Ecto neural progenitor cell (in vitro differentiated cells): ENCODE data around the gene MET.
"Not testable (repeated sequence)": the region's sequence is repeated elsewhere in the genome, so short reads cannot be mapped to it uniquely, and the experiment has no call there.

Source experiments
- DNase-seq: peaks from one replicate; pipeline ENCODE4 v3.0.0-alpha.2; 2018; ENCODE audit warnings: low spot score

The MET gene

GRCh38 chr7:116698930-116699721 lies 27.1 kb downstream of the MET start:
- DNase-seq, result no peak

GRCh38 chr7:116699722-116700120 lies 27.7 kb downstream of the MET start:
- DNase-seq, result no peak

- DNase-seq, result no peak
Observed at GRCh38 chr7:116702046-116702785, 30.2 kb downstream of the MET start.

- no peak for DNase-seq
Observed at GRCh38 chr7:116704650-116705228, 32.7 kb downstream of the MET start.

GRCh38 chr7:116705419-116705818 lies 33.4 kb downstream of the MET start:
- DNase-seq, result no peak

- no peak for DNase-seq
Observed at GRCh38 chr7:116706668-116707126, 34.7 kb downstream of the MET start.

GRCh38 chr7:116707289-116707688 lies 35.3 kb downstream of the MET start:
- no peak for DNase-seq

- DNase-seq, result no peak
Observed at GRCh38 chr7:116708248-116708647, 36.3 kb downstream of the MET start.

- no peak for DNase-seq
Observed at GRCh38 chr7:116708861-116709260, 36.9 kb downstream of the MET start.

GRCh38 chr7:116709336-116709735 lies 37.3 kb downstream of the MET start:
- DNase-seq, result no peak

GRCh38 chr7:116710764-116711452 lies 38.9 kb downstream of the MET start:
- no peak for DNase-seq

- DNase-seq, result no peak
Observed at GRCh38 chr7:116711790-116712189, 39.8 kb downstream of the MET start.

- no peak for DNase-seq
Observed at GRCh38 chr7:116713500-116713899, 41.5 kb downstream of the MET start.

- no peak for DNase-seq
Observed at GRCh38 chr7:116713918-116714317, 41.9 kb downstream of the MET start.

- DNase-seq, result no peak
Observed at GRCh38 chr7:116715077-116715476, 43.1 kb downstream of the MET start.

GRCh38 chr7:116717137-116717536 lies 45.1 kb downstream of the MET start:
- no peak for DNase-seq

- not testable (repeated sequence) for DNase-seq
Observed at GRCh38 chr7:116723959-116724529, 52.0 kb downstream of the MET start.

GRCh38 chr7:116724560-116725231 lies 52.7 kb downstream of the MET start:
- DNase-seq, result no peak

GRCh38 chr7:116726149-116726548 lies 54.2 kb downstream of the MET start:
- DNase-seq, result no peak

- no peak for DNase-seq
Observed at GRCh38 chr7:116726713-116727431, 54.9 kb downstream of the MET start.
